ENCODE data around the gene ALDH1A3.

Gene ALDH1A3

GRCh38 chr15:100898661-100899462 is 19.2 kb downstream of the ALDH1A3 start:
- TF ChIP-seq, protein P1, sequence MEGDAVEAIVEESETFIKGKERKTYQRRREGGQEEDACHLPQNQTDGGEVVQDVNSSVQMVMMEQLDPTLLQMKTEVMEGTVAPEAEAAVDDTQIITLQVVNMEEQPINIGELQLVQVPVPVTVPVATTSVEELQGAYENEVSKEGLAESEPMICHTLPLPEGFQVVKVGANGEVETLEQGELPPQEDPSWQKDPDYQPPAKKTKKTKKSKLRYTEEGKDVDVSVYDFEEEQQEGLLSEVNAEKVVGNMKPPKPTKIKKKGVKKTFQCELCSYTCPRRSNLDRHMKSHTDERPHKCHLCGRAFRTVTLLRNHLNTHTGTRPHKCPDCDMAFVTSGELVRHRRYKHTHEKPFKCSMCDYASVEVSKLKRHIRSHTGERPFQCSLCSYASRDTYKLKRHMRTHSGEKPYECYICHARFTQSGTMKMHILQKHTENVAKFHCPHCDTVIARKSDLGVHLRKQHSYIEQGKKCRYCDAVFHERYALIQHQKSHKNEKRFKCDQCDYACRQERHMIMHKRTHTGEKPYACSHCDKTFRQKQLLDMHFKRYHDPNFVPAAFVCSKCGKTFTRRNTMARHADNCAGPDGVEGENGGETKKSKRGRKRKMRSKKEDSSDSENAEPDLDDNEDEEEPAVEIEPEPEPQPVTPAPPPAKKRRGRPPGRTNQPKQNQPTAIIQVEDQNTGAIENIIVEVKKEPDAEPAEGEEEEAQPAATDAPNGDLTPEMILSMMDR (IDR thresholded peaks at IDR 0.05; ENCODE audit: low read depth, low read length) = no peak
- no peak for DNase-seq (ENCODE audit: extremely low read depth, low read depth)

GRCh38 chr15:100899601-100900000 is 20.0 kb downstream of the ALDH1A3 start:
- TF ChIP-seq, protein P1 (IDR thresholded peaks at IDR 0.05; ENCODE audit: low read depth, low read length) = no peak
- DNase-seq (ENCODE audit: extremely low read depth, low read depth) = no peak

- TF ChIP-seq, protein P1 (IDR thresholded peaks at IDR 0.05; ENCODE audit: low read depth, low read length) = no peak
- no peak for DNase-seq (ENCODE audit: extremely low read depth, low read depth)
Observed at GRCh38 chr15:100900136-100900794, 20.6 kb downstream of the ALDH1A3 start.

GRCh38 chr15:100900795-100901169 is 21.2 kb downstream of the ALDH1A3 start:
- TF ChIP-seq, protein P1 (IDR thresholded peaks at IDR 0.05; ENCODE audit: low read depth, low read length) = no peak
- DNase-seq (ENCODE audit: extremely low read depth, low read depth) = no peak

- no peak for DNase-seq (ENCODE audit: extremely low read depth, low read depth)
- TF ChIP-seq, protein P1 (IDR thresholded peaks at IDR 0.05; ENCODE audit: low read depth, low read length) = no peak
Observed at GRCh38 chr15:100901296-100901695, 21.7 kb downstream of the ALDH1A3 start.

DNA sequence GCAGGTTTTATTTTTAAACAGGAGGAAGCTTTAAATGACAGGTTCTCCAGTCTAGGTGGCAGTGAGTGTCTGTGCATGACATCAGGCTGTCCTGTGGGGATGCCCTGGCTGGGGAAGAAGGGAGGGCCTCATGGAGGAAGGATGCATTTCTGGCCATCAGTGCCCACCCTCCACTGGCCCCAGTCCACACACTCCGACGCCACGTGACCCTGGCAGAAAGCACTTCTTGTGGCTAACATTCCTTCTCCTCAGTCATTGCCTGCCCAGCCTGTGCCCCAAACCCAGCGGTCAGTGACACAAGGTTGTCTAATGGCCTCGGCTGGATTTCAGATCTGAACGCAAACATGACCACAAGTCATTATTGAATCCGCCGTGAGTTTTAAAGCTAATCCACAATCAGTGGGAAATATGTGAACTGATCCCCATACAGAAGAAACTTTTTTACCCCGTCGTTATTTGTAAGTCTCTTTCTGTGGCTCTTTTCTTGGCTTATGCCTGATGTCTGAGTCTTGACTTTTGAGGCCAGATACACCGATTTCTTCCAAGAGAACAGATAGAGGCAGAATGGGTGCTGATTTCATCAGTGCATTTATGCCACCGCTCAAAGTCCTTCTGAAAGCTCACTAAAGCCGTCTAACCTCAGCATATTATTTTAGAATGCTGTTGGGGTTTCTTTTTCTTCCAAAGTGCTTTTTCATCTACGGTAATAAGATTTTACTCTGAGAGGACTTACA is 22.2 kb downstream of the ALDH1A3 start:
- DNase-seq (ENCODE audit: extremely low read depth, low read depth) = no peak

More for the DNA sequence above, 22.2 kb downstream of the ALDH1A3 start:
- TF ChIP-seq, protein P1 (IDR thresholded peaks at IDR 0.05; ENCODE audit: low read depth, low read length) = no peak

Data from AG09319 (cell line).